ENCODE results near the gene SLC25A1. TPM values are rescaled to one million over a fixed set of nuclear protein-coding genes. Genes with fewer than 3 reads are reported as not detected.
A peak's percentile ranks its signal among the peaks of the same experiment; 100 is the strongest.

SLC25A1 gene
- 148 and 157 TPM in 2 replicates for total RNA-seq (2021; fragmentation: NEBNext Ultra II Directional; extraction: Animal tissue kit (Norgen Biotek cat#: 25700))
- polyA plus RNA-seq (2011; rRNA removed), result 110 and 183 TPM in 2 replicates
- 111 TPM for polyA plus RNA-seq (2011; cell fraction: cytosol; rRNA removed)
- 127 TPM for polyA plus RNA-seq (2011; cell fraction: nucleus; rRNA removed)
- polyA plus RNA-seq (2012, experiment 1 of 2), result 74.1 to 161 TPM (median 156 TPM) in 4 replicates
- polyA plus RNA-seq (2012, experiment 2 of 2), result 175 TPM
- polyA plus RNA-seq (2013, experiment 1 of 2), result 102 TPM
- polyA plus RNA-seq (2013, experiment 2 of 2), result 94.5 TPM
- polyA minus RNA-seq (2011; rRNA and poly(A)+ RNA removed), result 47.6 and 69.7 TPM in 2 replicates
- 67.6 TPM for polyA minus RNA-seq (2011; cell fraction: cytosol; rRNA and poly(A)+ RNA removed)
- polyA minus RNA-seq (2011; cell fraction: nucleus; rRNA and poly(A)+ RNA removed), result 43.8 TPM
- long read RNA-seq, experiment 1, transcript SLC25A1-202 (9 exons, 1,514 nt), result minor isoform, 13 of 301 reads
- long read RNA-seq, experiment 1, transcript SLC25A1-201 (9 exons, 1,648 nt), result major isoform, 107 of 301 reads
- long read RNA-seq, experiment 1, partial matches to known transcripts, result 136 of 301 reads
- long read RNA-seq, experiment 1, other reads (novel, unspliced or antisense), result 42 of 301 reads
- long read RNA-seq, experiment 2, partial matches to known transcripts, result 5 of 8 reads
- long read RNA-seq, experiment 2, other reads (novel, unspliced or antisense), result 1 of 8 reads

DNA sequence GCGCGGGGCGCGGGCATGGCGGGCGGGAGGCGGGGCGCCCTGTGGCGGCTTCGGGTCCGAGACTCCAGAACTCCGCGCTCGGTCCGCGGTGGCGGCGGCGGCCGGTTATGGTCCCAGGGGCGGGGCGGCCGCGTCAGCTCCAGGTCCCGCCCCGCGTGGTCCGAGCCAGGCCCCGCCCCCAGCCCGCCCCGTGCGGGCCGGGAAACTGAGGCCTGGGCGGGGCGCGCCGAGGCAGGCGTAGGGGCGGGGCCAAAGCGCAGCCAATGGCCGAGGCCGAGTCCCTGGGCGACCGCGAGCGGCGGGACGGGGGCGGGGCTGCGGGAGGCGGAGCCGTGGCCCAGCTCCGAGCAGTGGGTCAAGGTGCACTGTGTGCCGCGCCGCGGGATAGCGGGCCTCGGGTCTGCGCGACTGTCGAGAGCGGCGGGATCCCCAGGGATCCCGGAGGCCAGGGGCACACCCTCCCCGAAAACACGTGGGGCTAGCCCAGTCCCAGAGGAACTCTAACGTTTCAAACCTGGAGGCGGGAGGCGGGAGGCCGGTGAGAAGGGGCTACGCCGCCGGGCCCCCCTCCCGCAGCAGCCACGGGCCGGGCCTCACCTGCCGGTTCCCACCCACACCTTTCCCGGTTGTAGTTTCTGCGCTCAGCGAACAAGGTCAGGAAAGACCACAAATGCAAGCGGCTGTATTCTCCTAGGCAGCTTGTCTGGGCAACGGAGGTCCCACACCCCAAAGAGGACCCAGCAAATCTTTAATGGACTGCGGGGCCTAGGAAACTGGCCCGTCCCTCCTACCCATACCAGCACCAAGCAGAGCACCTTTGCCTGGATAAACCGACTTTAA lies at the start of gene SLC25A1:
TSS of gene SLC25A1 (minus strand) at position 80 of the 840 bp plus-strand sequence. CDS start at position 17, 63 bp downstream.
- Histone ChIP-seq H3K27ac (ENCODE audit: low read depth, low read length) (peak within 1 kb of the TSS; percentile 74; the same call in 1 of the 2 replicates), H4K20me1 (replicated peaks in 1 of 2; ENCODE audit: control insufficient read depth in 1 of 2, insufficient read depth in 2 of 2, low read length in 2 of 2) (peaks cover 2 to 22% of the 10 kb centered on the region in 2 experiments), H2BK20ac (ENCODE audit: low read length) (no peak within 1 kb of the TSS), H2BK5ac (ENCODE audit: low read depth, low read length) (peak within 1 kb of the TSS; percentile 81; the same call in 1 of the 2 replicates), H2BK120ac (replicated peaks; ENCODE audit: low read depth, low read length) (no peak within 1 kb of the TSS), H3K79me2 (ENCODE audit: control insufficient read depth in 1 of 2, insufficient read depth in 2 of 2, low read length in 2 of 2) (peaks cover 0 to 8% of the 10 kb centered on the region in 2 experiments; a peak in 1 of 4 replicates), H3K23me2 (ENCODE audit: low read depth, low read length) (peaks cover 7% of the 10 kb centered on the region; the same call in 1 of the 2 replicates), H3K4me3 (ENCODE audit: extremely low read depth in 1 of 4, insufficient read depth in 2 of 4, low read depth in 3 of 4, low read length in 4 of 4) (peak within 1 kb of the TSS; percentile 62 to 93 (median 73)), H3K23ac (ENCODE audit: insufficient read length) (no peak within 1 kb of the TSS), H3K14ac (ENCODE audit: insufficient read length) (no peak within 1 kb of the TSS), H3K4me1 (replicated peaks in 1 of 4; ENCODE audit: control insufficient read depth in 3 of 4, insufficient read depth in 4 of 4, low read length in 3 of 4) (peaks cover 0 to 35% (median 23%) of the 10 kb centered on the region in 4 experiments; a peak in 6 of 7 replicates), H3K56ac (replicated peaks; ENCODE audit: insufficient read length, low read depth, low read length) (peak within 1 kb of the TSS; percentile 97), H4K91ac (replicated peaks; ENCODE audit: insufficient read length, low read length) (peak within 1 kb of the TSS; percentile 83), H3K9ac (replicated peaks in 1 of 4; ENCODE audit: extremely low read depth in 1 of 4, low read depth in 3 of 4, low read length in 3 of 4) (peak within 1 kb of the TSS; percentile 10 to 80 (median 60); a peak in 5 of 7 replicates), H3K36me3 (ENCODE audit: control insufficient read depth in 2 of 4, insufficient read depth in 4 of 4, low read length in 3 of 4) (peaks cover 0 to 9% (median 0%) of the 10 kb centered on the region in 4 experiments; a peak in 1 of 8 replicates), H3K18ac (ENCODE audit: extremely low read depth, low read length) (peak within 1 kb of the TSS; percentile 83), H2AFZ (ENCODE audit: low read length) (0 out of 2 replicates have a peak within 1 kb of the TSS, but pooled peaks have one; percentile 14), H3K4ac (replicated peaks; ENCODE audit: insufficient read length, low read depth, low read length) (peak within 1 kb of the TSS; percentile 57), H2AK5ac (ENCODE audit: low read depth, low read length) (no peak within 1 kb of the TSS), H2BK15ac (ENCODE audit: low read length) (no peak within 1 kb of the TSS), H4K8ac (ENCODE audit: extremely low read depth, insufficient read depth, low read length) (peak within 1 kb of the TSS; percentile 77), H3K9me3 (ENCODE audit: insufficient read depth in 2 of 2, low read depth in 1 of 2, low read length in 1 of 2) (no peaks in the 10 kb centered on the region), H3K4me2 (ENCODE audit: insufficient read depth in 1 of 2, low read depth in 2 of 2, low read length in 2 of 2) (peak within 1 kb of the TSS; percentile 35 to 96), H3K27me3 (replicated peaks in 1 of 4; ENCODE audit: control insufficient read depth in 3 of 4, extremely low read depth in 1 of 4, insufficient read depth in 3 of 4, low read length in 3 of 4) (no peaks in the 10 kb centered on the region), H4K5ac (ENCODE audit: insufficient read length, low read depth, low read length) (peak within 1 kb of the TSS; percentile 67), H3K79me1 (ENCODE audit: low read depth, low read length) (0 out of 2 replicates have a peak, but pooled peaks cover 3% of the 10 kb centered on the region), H2BK12ac (ENCODE audit: low read depth, low read length) (no peak within 1 kb of the TSS)
- ChIA-PET CTCF (ENCODE audit: partially characterized antibody) (interaction anchor here (0.7 to 3.3 kb wide), 27 partner anchors 9 to 449 kb away, joined by 3 to 13 read pairs (median 4); partner anchors contain the start of genes CLTCL1 and ESS2), POLR2A (ENCODE audit: partially characterized antibody) (interaction anchor here (0.9 to 3.1 kb wide), 9 partner anchors 9 to 253 kb away, joined by 3 to 11 read pairs (median 4); partner anchors contain the start of genes CLTCL1, HIRA and MRPL40)
- DNase-seq (ENCODE audit: low read depth in 1 of 2, low spot score in 2 of 2), result peak; percentile 53 to 95
- FAIRE-seq, result no peak
- WGBS, 2 experiments (ENCODE audit: extremely low coverage in 1 of 2, insufficient coverage in 1 of 2, insufficient read length in 1 of 2, insufficient replicate concordance in 2 of 2, low coverage in 1 of 2, low lambda C conversion rate in 2 of 2, missing lambda C conversion rate in 1 of 2), result 1% methylated on average over 41 of the region's 86 CpGs; no CpG with 5 or more reads in 1 of the 2 experiments
- TF ChIP-seq NRF1 (IDR thresholded peaks at IDR 0.05; ENCODE audit: low read depth, low read length) (no peak), CHD2 (IDR thresholded peaks at IDR 0.05; ENCODE audit: low read length) (no peak), SP2 (IDR thresholded peaks at IDR 0.05; ENCODE audit: low read length) (no peak), BRCA1 (IDR thresholded peaks at IDR 0.05; ENCODE audit: low read depth, low read length) (no peak), SIRT6 (IDR thresholded peaks at IDR 0.05; ENCODE audit: low read length) (no peak), EGR1 (IDR thresholded peaks at IDR 0.05; ENCODE audit: borderline replicate concordance, low read depth, low read length) (peak; percentile 42; the same call in 1 of the 2 replicates), PHF8 (conservative IDR thresholded peaks at IDR 0.05; ENCODE audit: low read depth, low read length) (peak; percentile 49; the same call in 1 of the 2 replicates), MAFK (IDR thresholded peaks at IDR 0.05; ENCODE audit: low read depth, low read length) (no peak)

Data from H1 (cell line).